SK-N-MC (cell line): Measurements from ENCODE around the gene TMEM123.
A peak's percentile ranks its signal among the peaks of the same experiment; 100 is the strongest.

Experiments used
- DNase-seq: peaks from one replicate; pipeline ENCODE4 v3.0.0-alpha.2; 2011; ENCODE audit warnings: low read depth, low spot score
- H3K27ac ChIP-seq: fragments of 200-600 bp; sonication (generic); 2 replicates; pipeline ENCODE4 v1.5.1; 2016; ENCODE audit warnings: mixed run types
- H3K36me3 ChIP-seq: fragments of 200-600 bp; sonication (generic); 2 replicates; pipeline ENCODE4 v1.6.1; 2017; ENCODE audit warnings: antibody characterized with exemption, low read length, mixed read lengths; ENCODE audit not compliant: insufficient read depth
- H3K4me3 ChIP-seq: fragments of 200-600 bp; sonication (generic); 2 replicates; pipeline ENCODE4 v1.5.1; 2016
- H3K9ac ChIP-seq: fragments of 200-600 bp; sonication (generic); 2 replicates; pipeline ENCODE4 v1.8.0; 2017; ENCODE audit warnings: mixed run types, mixed read lengths; ENCODE audit not compliant: insufficient read length
- H3K9me3 ChIP-seq: fragments of 200-600 bp; sonication (generic); 2 replicates; pipeline ENCODE4 v1.6.1; 2017; ENCODE audit warnings: low read depth, mild to moderate bottlenecking, antibody characterized with exemption, low read length, moderate library complexity, mixed read lengths
- EZH2 ChIP-seq: fragments of 200-600 bp; sonication (generic); IDR thresholded peaks from one replicate; pipeline ENCODE4 v1.6.1; 2017; ENCODE audit warnings: antibody characterized with exemption
- FOXP2 ChIP-seq: optimal IDR thresholded peaks from 2 replicates; pipeline ENCODE3; 2011; ENCODE audit warnings: mild to moderate bottlenecking, moderate library complexity; ENCODE audit not compliant: insufficient read depth; ENCODE audit errors: extremely low read length, control extremely low read depth
- POLR2AphosphoS5 ChIP-seq: IDR thresholded peaks from 2 replicates; pipeline ENCODE4 v1.6.1; 2012; ENCODE audit warnings: mild to moderate bottlenecking, low read depth, low read length, borderline replicate concordance

The TMEM123 gene

DNA sequence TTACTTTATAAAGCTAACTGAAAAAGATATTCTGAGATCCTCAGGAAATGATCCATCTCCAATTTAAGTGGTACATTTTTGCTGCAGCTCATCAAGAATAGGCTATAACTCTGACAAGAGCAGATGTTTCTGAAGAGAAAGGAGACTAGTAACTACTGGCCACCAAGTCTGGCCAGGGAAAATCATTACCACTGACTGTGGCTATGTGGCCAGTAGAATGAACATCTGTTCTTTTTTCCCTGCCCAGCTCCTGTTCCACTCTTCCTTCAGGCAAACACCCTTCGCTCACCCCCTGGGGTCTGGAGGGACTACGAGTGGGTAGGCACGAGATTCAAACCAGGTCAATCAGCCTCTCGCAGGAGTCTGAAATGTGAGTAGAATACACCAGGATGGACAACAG lies 23.9 kb downstream of the TMEM123 start:
- Histone ChIP-seq H3K27ac (no peak overlapping the region), H3K9me3 (no peaks in the 10 kb centered on the region), H3K36me3 (peaks cover 31% of the 10 kb centered on the region; the same call in 1 of the 2 replicates), H3K9ac (no peak overlapping the region), H3K4me3 (no peak overlapping the region)
- no peak for TF ChIP-seq POLR2AphosphoS5
- TF ChIP-seq FOXP2: no peak
- no peak for TF ChIP-seq EZH2
- no peak for DNase-seq

DNA sequence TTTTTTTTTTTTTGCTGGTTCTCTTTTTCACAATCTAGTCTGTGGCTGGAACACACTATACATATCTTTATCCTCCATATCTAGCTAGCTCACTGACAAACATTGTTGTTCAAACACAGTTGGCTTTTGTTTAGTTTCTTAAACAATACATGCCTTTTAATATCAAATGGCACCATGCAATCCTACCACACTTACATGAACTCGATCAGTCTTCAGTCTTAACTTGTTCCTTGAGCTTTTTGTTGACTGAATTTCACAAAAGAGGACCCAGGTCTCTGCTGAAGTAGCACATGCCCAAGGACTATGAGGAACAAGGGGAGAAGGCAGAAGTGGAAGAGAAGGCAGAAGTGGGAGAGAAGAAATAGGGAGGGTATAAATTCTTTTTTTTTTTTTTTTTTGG lies 25.5 kb downstream of the TMEM123 start:
- no peak for DNase-seq
- TF ChIP-seq POLR2AphosphoS5: no peak
- TF ChIP-seq EZH2: no peak
- TF ChIP-seq FOXP2: no peak
- peaks cover 17% of the 10 kb centered on the region; the same call in 1 of the 2 replicates for H3K36me3 ChIP-seq

DNA sequence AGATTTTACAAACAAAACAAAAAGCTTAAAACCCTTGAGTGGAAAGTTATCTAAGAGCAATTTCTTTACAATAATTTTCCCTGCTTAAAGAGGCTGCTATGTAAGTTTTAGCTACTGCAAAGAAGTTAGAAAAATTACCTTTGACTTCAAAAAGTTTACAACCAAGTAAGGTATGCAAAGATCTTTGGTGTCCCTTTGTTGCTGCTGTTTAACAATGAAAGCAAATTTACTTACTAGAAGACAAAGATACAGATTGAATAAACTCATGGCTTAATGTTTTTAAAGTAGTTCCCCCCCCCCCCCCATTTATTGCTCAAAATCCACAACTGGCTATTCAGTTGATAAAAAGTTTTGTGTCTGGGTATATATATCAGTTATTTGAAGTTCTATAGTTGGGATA lies 26.0 kb downstream of the TMEM123 start:
- no peaks in the 10 kb centered on the region for H3K9me3 ChIP-seq
- H3K36me3 ChIP-seq: peaks cover 12% of the 10 kb centered on the region; the same call in 1 of the 2 replicates
- TF ChIP-seq FOXP2 (no peak), EZH2 (no peak), POLR2AphosphoS5 (no peak)
- no peak overlapping the region for H3K27ac ChIP-seq
- no peak overlapping the region for H3K4me3 ChIP-seq
- no peak overlapping the region for H3K9ac ChIP-seq
- DNase-seq: no peak

More for the DNA sequence above, 25.5 kb downstream of the TMEM123 start:
- Histone ChIP-seq H3K9me3 (no peaks in the 10 kb centered on the region), H3K9ac (no peak overlapping the region), H3K4me3 (no peak overlapping the region), H3K27ac (peak overlapping the region; percentile 22; the same call in 1 of the 2 replicates)

DNA sequence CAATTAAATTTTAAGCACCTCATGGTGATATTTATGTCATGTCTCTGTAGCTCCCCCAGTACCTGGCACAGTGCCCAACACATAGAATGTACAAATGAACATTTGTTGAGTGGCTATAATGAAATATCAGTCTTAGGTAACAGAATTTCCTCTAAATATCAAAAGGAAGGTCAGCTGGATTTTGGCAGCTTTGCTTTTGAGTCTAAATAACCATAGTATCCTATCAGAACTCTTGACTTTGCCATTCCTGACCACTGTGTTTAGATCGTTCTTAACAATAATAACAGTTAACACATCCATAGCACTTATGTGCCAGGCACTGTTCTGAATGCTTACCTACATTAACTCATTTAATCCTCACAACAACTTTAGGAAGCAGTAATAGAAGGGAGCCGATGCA lies 26.6 kb downstream of the TMEM123 start:
- no peak overlapping the region for H3K9ac ChIP-seq

DNA sequence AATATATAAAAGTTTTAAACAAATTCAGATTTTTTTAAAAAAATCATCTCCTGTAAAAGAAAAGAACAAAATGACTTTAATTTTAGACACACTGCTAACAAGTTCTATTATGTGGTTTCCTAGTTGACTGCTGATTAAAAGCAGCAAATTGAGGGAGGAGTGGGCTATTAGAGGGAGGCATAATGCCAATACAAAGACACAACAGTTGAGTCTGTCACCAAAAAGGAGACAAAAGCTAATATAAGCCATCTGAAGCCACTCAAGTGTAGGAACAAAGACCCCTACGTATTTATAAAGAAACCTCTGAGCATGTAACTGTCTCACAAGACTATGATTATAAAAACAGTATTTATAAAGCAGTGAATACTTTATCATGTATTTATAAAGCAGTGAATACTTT lies 28.6 kb downstream of the TMEM123 start:
- Histone ChIP-seq H3K4me3 (no peak overlapping the region), H3K9ac (no peak overlapping the region), H3K9me3 (no peaks in the 10 kb centered on the region), H3K36me3 (peaks cover 18% of the 10 kb centered on the region), H3K27ac (no peak overlapping the region)
- no peak for DNase-seq
- TF ChIP-seq EZH2 (no peak), POLR2AphosphoS5 (no peak), FOXP2 (no peak)

More for the DNA sequence above, 26.6 kb downstream of the TMEM123 start:
- Histone ChIP-seq H3K9me3 (no peaks in the 10 kb centered on the region), H3K36me3 (peaks cover 7% of the 10 kb centered on the region; the same call in 1 of the 2 replicates), H3K4me3 (no peak overlapping the region), H3K27ac (no peak overlapping the region)
- no peak for DNase-seq
- TF ChIP-seq EZH2: no peak
- TF ChIP-seq POLR2AphosphoS5: no peak
- TF ChIP-seq FOXP2: no peak

DNA sequence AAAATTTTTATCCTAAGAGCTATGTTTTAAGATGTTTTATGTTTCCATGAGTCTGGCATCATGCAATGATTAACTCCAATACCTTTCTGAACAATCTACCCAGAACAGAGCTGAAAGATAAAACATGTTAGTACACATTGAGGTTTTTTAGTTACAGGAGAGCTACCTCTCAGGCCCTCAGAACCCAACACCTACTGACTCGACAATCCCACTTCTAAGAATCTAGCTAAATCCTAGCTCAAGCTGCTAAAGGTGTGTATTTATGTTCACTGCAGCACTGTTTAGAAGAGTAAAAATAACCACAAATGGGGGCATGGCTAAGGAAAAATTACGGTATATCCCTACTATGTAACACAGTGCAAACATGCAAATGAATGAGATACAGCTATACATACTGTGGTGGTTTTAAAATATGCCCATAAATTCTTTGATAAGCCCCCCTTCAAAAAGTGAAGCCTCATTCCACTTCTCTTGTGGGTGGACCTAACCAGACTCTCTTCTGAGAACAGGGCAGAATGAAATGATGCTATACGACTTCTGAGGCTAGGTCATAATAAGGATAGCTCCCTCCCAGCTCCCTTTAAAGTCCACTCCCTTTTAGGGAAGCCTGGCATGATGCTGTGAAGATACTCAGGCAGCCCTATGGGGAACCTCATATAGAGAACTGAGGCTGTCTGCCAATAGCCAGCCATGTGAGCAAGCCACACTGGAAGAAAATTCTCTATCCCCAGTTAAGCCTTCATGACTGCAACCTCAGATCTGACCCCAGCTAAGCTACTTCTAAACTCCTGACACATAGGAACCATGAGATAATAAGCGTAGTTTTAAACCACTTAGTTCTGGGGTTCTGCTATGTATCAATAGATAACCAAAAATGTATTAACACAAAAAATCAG lies 29.5 kb downstream of the TMEM123 start:
- DNase-seq: no peak
- H3K36me3 ChIP-seq: peaks cover 24% of the 10 kb centered on the region
- H3K9ac ChIP-seq: no peak overlapping the region
- H3K4me3 ChIP-seq: no peak overlapping the region
- TF ChIP-seq POLR2AphosphoS5 (no peak), EZH2 (no peak), FOXP2 (no peak)
- H3K9me3 ChIP-seq: no peaks in the 10 kb centered on the region
- H3K27ac ChIP-seq: 0 out of 2 replicates have a peak overlapping the region, but pooled peaks have one; percentile 27

DNA sequence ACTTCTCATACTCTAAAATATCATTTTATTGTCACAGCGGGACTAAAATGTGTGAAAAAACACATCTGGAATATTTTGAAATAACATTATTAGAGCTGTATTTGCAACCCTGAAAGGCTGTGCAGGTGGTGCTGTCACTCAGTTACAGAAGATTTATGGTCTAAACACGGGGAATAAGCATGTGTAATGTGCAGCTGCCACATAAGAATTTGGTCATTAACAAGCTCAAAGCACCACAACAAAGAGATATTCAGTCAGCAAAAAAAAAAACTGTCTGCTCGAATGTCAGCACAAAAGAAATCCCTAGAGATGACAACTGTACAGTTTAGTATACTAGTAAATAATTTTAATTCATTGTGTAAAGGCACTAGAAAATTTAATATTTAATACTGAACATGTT lies 31.3 kb downstream of the TMEM123 start:
- Histone ChIP-seq H3K4me3 (no peak overlapping the region), H3K36me3 (peaks cover 25% of the 10 kb centered on the region), H3K9ac (no peak overlapping the region), H3K27ac (no peak overlapping the region), H3K9me3 (peaks cover 6% of the 10 kb centered on the region; the same call in 1 of the 2 replicates)
- DNase-seq: no peak
- no peak for TF ChIP-seq EZH2
- TF ChIP-seq POLR2AphosphoS5: no peak
- TF ChIP-seq FOXP2: no peak

DNA sequence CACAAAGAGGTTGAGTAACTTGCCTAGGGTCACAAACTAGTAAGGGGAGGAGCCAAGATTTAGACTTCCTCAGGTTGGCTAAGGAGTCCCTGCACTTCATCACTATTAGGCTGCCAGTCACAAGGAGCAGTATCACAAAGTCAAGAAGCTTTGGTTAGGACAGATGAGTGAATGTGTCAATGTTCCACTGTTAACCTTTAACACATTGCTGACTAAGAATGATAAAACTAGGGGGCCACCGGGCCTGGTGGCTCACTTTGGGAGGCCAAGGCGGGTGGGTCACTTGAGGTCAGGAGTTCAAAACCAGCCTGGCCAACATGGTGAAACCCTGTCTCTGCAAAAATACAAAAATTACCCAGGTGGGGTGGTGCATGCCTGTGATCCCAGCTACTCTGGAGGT lies 32.0 kb downstream of the TMEM123 start:
- H3K36me3 ChIP-seq: peaks cover 25% of the 10 kb centered on the region
- TF ChIP-seq POLR2AphosphoS5 (no peak), EZH2 (no peak), FOXP2 (no peak)
- DNase-seq: no peak
- peaks cover 6% of the 10 kb centered on the region; the same call in 1 of the 2 replicates for H3K9me3 ChIP-seq
- H3K4me3 ChIP-seq: no peak overlapping the region
- H3K9ac ChIP-seq: no peak overlapping the region
- H3K27ac ChIP-seq: no peak overlapping the region

DNA sequence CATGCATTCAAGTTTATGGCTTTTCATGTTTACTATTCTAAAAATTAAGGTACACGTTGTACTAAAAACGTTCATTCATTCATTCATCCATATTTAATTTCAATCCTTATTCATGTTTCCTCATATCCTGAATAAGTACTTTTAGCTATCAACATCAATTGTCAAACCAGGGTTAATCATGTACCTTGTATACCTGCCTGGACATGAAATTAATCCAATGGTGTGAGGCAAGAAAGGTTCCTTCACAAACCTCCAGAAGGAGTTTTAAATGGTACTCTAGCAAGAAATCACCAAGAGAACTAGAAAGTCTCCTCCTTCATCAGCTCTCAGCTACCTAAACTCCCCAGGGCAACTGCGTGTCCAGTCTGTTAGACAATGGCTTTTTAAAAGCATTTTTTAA lies 33.4 kb downstream of the TMEM123 start:
- no peak for TF ChIP-seq FOXP2
- no peak for TF ChIP-seq POLR2AphosphoS5
- H3K27ac ChIP-seq: no peak overlapping the region

DNA sequence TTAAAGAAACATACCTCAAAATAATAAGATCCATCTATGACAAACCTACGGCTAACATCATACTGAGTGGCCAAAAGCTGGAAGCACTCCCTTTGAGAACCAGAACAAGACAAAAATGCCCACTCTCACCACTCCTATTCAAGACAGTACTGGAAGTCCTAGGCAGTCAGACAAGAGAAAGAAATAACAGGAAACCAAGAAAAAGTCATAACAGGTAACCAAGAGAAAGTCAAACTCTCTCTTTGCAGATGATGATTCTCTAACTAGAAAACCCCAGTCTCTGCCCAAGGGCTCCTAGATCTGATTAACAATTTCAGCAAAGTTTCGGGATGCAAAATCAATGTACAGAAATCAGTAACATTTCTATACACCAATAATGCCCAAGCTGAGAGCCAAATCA lies 35.6 kb downstream of the TMEM123 start:
- Histone ChIP-seq H3K9me3 (peaks cover 6% of the 10 kb centered on the region; the same call in 1 of the 2 replicates), H3K9ac (no peak overlapping the region), H3K4me3 (no peak overlapping the region), H3K27ac (no peak overlapping the region), H3K36me3 (peaks cover 18% of the 10 kb centered on the region)
- TF ChIP-seq POLR2AphosphoS5 (no peak), EZH2 (no peak), FOXP2 (no peak)
- no peak for DNase-seq

More for the DNA sequence above, 33.4 kb downstream of the TMEM123 start:
- Histone ChIP-seq H3K9me3 (peaks cover 6% of the 10 kb centered on the region; the same call in 1 of the 2 replicates), H3K4me3 (no peak overlapping the region), H3K9ac (no peak overlapping the region), H3K36me3 (peaks cover 18% of the 10 kb centered on the region)
- no peak for DNase-seq
